HG02623 (cell line): ENCODE results near the gene BLNK.
"Not testable (repeated sequence)": the region's sequence is repeated elsewhere in the genome, so short reads cannot be mapped to it uniquely, and the experiment has no call there.

Source experiments
- ATAC-seq: cut with Tn5 transposase; IDR thresholded peaks from one replicate; pipeline ENCODE4 v1.9.1; 2021; ENCODE audit warnings: moderate library complexity; ENCODE audit not compliant: unreplicated experiment

The BLNK gene

DNA sequence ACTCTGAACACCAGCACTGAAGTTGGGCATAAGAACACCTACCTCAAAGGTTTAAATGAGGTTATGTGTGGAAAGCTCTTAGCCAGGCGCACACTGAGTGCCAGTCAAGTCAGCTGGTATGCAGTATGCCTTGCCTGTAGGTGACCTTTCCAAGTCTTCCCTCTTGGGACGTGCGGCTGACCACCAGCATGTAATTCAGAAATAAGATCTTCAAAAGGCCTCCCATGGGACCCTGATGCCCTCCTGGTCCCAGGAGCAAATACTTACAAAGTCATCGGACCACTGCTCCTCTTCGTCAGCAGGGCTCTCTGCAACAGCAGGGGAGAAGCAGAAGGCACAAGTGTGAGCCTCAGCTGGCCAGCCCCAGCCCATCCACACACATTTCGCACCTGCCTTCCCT, 40.8 kb downstream of the BLNK start:
- ATAC-seq: no peak

DNA sequence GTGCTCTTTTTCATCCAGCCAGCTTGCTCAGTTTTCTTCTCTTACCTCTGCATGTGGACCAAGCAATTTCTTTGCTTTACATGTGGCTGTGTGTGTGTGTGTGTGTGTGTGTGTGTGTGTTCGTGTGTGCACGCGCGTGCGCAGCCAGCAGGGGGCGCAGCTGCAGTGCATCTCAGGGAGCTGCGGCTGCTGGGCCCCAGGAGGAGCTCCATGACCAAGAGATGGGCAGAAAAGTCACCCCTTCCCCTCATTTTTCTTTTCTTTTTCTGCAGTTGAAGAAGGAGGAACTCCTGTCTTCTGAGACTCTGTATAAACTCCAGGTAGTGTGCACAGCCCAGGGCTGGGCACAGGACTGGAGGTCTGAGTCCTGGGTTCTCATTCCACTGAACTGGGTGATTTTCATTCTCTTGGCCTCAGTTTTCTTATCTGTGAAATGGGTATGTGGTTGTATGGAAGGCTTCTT, 41.8 kb downstream of the BLNK start:
- ATAC-seq: no peak

DNA sequence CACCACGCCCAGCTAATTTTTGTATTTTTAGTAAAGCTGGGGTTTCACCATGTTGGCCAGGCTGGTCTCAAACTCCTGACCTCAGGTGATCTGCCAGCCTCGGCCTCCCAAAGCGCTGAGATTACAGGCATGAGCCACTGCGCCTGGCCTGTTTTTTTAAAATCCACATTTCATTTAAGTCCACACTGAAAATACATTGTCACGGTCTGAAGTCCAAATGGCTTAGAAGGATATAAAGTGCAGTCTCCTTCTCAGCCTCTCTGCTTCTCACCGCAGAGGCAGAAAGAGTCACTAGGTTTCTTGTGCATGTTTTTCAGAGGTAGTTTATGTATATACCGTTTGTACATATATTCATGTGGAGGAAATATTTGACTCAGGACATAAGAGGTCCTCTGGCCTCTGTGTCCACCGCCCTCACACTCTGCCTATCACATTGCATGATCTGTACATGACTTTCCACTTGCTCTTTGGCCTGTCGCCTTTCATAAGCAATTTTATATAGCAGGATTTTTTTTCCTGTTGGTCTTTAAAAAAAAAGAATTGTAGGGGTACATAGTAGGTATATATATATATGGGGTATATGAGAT, 42.9 kb downstream of the BLNK start:
- ATAC-seq: no peak

DNA sequence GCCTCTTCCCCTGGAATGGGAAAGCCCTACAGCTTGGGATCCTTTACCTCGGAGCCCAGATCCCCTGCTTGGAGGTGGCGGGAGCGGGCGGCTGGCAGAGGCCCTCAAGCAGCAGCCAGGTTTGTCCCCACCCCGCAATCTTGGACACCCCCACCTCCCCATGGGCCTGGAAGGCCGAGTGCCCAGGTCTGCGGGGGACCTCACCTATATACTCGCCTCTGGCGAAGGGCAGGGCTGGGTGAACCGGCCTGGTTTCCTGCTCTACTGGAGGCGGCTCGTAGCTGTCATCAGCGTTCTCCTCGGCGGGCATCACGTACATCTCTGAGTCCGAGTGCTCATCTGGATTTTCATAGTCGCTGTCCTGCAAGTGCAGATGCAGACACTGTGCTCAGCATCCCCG, 44.2 kb downstream of the BLNK start:
- ATAC-seq: no peak

DNA sequence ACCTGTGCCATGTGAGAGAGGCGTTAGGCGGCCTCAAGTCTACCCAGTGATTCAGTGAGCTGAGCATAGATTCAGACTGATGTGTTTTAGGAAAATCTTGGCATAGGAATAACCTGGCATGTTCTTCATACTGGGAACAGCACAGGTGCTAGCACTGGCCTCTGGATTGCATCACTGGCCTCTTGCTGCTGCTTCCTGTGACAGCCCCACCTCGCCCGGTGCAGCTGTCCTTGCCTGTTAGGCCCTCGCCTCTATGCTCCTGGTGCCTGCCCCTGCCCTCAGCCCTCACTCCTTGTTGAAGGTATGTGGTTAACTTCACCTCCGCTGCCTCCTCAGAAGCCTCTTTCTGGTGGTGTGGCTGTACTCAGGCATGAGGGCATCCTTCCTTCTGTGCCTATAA, 46.2 kb downstream of the BLNK start:
- no peak for ATAC-seq

DNA sequence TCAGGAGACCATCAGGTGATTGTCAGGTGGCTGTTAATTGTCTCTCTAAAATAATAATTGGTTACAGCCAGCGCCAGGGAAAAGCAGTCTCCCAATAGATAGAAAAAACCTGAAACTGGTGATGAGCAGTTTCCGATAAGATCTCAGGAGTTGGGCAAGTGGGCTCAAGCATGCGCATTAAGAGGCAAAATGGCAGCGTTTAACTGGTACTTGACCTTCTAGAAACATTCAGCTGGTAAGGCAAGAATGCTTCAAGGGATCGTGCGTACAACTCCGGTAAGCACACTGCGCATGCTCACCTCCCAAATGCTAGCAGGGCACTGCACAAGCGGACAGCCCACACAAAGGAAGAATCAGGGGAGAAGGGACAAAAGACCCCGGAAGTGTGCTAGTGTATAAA, 48.5 kb downstream of the BLNK start:
- ATAC-seq: no peak

DNA sequence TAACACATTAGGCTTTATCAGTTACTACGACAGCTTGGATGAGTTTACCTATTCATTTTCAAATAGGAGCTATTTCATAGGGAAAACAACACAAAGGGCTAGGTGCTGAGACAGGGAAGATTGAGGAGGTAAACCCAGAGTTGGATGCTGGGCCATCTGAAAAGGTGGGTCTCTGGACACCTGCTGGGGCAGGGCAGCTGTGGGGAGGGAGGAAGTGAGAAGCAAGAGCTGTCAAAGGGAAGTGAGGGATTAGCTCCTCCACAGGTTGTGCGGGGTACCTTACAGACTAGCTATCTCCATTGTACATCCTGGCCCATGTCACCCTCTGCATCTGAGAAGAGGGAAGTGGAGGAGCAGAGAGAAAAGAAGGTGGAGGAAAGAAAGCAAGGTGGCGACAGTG, 48.9 kb downstream of the BLNK start:
- ATAC-seq: no peak

DNA sequence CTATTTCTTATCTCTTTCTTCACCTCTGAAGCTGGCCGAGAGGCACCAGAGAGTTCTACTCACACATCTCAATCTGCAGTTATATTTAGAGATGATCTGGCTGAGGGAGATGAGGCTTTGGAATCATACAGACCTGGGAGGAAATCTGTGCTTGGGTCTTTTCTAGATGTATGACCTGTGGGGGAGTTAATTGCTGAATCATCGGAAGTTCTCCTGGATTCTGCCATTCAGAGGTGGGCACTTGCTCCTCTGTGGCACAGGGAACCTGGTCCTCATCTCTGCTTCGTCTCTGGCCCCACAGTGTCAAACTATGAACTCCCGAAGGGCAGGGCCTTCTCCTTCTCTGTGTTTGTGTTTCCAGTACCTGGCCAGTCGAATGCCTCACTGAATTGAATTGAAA, 52.5 kb downstream of the BLNK start:
- ATAC-seq: no peak

DNA sequence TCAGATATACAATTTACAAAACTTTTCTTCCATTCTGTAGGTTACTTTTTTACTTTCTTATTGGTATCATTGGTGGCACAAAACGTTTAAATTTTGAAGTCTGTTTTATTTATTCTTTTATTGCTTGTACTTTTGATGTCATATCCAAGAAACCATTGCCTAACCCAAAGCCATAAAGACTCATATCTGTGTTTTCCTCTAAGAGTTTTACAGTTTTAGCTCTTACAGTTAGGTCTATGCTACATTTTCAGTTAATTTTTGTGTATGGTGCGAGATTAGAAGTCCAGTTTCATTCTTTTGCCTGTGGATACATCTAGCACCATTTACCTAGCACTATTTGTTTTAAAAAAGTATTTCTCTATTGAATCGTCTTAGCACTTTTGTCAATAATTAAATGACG, 53.7 kb downstream of the BLNK start:
- no peak for ATAC-seq

DNA sequence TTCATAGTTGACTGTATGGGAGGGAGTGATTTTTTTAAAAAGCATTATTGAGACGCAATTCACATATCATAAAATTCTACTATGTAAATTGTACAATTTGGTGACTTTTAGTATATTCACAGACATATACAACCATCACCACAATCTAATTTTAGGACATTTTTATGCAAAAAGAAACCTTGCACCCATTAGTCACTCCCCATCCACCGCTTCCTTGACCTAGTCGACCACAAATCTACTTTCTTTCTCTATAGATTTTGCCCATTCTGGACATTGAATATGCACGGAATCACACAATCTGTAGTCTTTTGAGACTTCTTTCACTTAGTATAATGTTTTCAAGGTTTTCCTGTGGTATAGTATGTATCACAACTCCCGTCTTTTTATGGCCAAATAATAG, 54.6 kb downstream of the BLNK start:
- ATAC-seq: no peak

DNA sequence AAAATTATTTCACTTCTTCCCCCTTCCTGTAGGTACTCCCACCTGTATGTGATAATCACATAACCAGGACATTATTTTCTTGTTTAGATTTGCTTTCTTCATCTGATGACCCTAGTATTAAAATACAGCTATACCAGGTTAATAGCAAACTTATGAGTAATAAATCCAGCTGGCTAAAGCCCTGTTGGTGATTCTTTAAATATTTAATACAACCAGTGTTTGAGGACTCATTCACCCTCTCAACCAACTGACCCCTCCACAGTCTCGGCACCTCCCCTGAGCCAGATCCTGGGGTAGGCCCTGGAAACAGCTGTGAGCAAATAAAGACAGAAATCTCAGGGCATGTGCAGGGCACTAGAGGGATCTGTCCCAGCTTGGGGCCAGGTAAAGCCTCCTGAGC, 58.5 kb downstream of the BLNK start:
- ATAC-seq: no peak

DNA sequence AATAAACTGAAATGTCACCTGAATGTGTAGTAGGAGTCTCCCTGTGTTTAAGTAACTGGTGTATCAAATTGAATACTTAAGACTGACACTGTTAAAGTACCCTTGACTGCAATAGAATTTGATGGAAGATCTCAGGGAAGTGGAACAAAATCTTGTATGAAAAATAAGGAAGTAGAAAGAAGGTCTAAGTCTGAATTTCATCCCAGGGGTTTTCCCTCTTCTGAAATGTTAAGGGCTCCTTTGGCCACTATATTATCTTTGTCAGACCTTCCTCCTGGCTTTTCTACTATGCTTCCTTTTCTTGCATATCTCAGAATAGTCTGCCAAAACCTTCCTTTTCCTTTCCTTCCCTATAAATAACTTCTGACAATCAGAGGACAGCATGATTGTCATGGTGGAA, 59.6 kb downstream of the BLNK start:
- ATAC-seq: no peak

DNA sequence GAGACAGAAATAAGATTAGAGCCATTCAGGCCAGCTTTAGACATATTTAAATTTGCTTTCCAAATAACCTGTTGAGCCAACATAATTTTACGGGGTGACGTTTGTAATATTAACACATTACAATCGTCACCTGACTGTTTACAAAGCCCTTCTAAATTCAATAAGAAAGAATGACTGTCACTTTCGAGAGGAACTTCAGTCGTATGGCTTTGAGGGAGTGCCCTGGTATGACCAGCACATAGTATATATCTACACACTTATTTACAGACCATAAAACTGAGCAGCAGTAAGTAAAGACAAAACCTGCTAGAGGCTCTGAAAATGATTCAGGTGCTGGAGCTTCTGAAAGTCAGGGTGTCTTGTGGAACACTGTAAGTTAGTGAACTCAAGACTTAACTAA, 62.4 kb downstream of the BLNK start:
- ATAC-seq: no peak

DNA sequence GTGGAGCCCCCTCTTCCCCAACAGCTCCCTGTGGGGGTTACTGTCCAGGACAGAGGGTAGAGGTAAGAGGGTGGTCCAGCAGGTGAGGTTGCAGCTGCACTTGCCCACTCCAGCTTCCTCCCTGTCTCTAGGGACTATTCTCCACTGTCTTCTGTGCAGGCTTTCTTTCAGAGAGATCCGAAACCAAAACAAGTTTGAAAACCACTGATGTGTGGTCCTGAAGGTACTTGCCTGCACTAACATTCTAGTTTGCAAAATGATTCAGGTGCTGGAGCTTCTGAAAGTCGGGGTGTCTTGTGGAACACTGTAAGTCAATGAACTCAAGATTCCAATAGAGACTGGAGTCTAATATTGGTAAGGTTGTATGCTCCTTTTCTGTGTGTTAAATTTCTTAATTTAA, 63.1 kb downstream of the BLNK start:
- ATAC-seq: peak; percentile 58

DNA sequence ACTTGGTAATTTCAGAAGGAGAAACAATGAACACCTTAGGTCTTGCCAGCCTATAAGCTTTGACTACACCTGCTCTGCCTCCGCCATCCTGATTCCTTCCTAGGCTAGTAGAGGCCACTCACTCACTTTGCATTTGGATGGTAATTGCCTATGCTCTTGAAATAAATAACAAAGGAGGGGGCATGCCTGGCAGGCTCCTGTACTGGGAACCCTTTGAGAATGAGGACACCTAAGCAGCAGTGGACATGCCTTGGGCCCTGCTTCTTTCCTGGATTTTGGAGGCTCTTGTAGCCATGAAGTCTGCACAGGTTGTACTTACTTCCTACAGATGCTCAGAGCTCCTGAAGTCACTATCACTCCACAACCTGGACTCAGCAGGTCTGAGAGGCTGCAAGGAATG, 65.8 kb downstream of the BLNK start:
- no peak for ATAC-seq

DNA sequence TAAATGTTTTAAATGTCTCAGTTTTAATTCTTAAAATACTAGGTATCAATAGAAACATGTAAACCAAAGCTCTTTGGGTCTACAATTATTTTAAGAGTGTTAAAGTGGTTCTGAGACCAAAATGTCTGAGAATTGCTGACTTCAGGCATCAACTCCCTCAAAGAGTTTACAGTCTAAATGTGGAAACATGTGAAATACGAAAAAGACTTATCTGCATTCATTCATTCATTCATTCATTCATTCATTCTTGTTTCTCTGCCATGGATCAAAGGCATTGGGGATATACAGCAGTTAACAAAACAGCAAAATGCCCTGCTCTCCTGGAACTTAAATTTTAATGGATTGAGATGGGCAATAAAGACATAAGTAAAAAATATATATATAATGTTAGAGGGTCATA, 69.8 kb downstream of the BLNK start:
- no peak for ATAC-seq

DNA sequence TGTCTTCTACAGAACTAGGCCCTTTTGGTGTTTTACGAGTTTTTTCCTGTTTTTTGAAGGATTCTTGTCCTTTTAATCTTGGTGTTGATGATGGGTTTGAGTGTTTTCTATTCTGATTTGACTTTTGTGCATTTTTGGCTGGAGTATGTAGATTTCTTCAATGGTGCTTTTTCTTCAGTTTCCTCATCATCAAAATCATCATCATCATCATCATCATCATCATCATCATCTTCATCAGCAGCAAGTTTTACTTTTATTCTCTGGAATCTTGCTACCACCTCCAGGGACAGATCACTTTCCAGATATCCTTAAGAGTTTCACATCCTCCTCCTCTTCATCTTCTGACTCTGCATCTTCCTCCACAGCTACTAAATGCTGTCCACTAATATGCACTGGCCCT, 81.9 kb downstream of the BLNK start:
- not testable (repeated sequence) for ATAC-seq

DNA sequence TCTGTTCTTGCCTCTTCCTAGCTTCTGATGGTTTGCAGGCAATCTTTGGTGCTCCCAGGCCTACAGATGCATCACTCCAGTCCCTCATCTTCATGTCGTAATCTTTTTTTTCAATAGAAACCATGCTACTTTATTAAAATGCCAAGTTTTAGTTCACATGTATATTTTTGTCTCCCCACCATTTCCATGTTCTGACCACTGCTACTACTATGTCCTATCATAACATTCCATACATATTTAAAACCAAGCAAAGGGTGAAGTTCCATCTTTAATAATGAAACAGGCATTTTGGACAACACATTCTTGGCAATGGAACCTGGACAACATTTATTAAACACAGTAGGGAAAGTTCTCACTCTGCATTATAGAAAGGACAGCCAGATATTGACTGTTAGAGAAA, 82.5 kb downstream of the BLNK start:
- no peak for ATAC-seq

DNA sequence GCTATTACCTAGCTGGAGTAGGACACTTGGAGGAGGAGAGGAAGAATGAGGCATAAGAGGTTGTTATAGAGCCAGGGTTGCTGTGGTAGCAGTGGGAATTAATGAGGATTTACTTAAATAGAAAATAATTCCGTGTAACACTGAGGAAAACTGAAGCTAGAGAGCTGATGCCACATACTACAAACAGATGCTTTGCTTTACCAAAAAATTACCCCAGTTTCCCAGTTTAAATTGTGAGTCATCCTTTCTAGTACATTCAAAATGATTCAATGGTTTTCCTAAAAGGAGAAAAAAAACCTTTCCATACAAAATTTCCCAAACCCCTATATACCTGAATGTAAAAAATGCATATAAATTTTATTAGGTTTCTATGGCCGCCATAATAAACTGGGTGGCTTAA, 82.9 kb downstream of the BLNK start:
- ATAC-seq: no peak

DNA sequence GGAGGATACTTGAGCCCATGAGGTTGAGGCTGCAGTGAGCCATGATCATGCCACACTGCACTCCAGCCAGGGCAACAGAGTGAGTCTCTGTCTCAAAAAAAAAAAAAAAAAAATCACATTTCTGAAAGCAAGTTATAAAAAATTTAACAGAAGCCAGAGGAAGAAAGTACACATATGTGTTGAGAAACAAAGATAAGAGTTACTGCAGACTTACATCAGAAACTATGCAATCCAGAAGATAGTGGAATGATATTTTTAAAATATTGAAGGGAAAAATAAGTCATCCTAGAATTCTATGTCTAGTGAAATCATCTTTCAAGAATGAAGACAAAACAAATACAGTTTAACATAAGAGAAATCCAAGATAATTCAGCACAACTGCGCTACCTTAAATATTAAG, 94.4 kb downstream of the BLNK start:
- ATAC-seq: no peak

DNA sequence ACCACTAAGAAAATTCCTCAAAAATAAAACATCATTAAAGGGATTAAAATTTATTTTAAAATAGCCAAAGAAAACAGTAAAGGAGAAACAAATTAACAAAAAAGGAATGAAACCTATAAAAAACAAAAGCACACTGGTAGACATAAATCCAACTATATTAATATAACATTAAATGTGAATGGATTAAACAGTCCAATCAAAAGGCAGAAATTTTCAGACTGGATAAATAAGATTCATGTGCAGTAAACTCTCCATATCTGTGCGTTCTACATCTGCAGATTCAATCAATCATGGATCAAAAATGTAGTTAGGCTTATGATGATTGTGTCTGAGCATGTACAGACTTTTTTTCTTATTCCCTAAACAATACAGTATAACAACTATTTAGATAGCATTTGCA, 98.7 kb downstream of the BLNK start:
- no peak for ATAC-seq

DNA sequence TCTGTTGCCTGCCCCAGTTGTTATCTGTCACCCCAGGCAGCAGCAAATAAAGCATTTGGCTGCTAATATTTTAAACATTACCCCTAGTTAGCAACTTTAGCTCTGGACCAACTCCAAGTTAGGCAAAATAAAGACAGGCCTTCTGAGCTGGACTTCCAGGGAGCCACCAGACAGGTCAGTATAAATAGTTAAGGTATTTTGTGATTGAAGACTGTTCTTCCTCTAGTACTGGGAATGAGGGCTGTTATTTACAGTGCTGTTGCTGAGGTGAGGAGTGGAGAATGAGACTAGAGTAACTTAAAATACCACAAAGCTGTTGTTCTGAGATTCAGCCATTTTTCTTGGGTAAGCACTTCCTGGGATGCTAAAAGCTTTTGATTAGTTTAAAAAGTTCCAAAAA, 101.1 kb downstream of the BLNK start:
- ATAC-seq: no peak

DNA sequence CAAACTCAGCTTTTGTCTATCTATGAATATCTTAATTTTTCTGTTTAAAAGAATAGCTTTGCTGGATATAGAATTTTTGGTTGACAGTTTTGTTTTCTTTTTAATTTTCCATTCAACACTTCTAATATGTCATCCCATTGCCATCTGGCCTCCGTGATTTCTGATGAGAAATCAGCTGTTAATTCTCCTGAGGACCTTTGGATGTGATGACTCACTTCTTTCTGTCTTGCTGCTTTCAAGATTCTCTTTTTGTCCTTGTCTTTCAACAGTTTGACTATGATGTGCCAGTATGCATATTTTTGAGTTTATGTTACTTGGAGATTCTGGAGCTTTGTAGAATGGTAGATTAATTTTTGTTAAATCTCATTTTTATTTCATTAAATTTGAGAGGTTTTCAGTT, 102.8 kb downstream of the BLNK start:
- no peak for ATAC-seq

DNA sequence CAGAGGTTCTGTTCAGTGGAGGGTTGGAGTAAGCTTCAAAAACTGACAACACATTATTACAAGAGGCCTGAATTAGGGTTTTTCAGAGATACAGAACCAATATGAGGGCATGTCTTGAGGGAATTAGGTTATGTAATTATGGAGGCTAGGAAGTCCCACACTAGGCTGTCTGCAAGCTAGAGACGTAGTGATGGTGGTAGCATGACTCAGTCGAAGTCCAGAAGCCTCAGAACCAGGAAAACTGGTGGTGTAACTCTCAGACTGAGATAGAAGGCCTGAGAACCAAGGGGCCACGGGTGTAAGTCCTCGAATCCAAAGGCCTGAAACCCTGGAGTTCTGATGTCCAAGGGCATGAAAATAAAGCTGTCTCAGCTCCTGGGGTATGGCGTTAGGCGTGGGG, 105.6 kb downstream of the BLNK start:
- no peak for ATAC-seq
